Measurements from ENCODE around the gene C21orf91. TPM values are rescaled to one million over a fixed set of nuclear protein-coding genes. Genes with fewer than 3 reads are reported as not detected.
"Not testable (repeated sequence)": the region's sequence is repeated elsewhere in the genome, so short reads cannot be mapped to it uniquely, and the experiment has no call there.

The C21orf91 gene
- total RNA-seq, 2 experiments from 2014 or later: 67.9 to 75.2 TPM

- Mint-ChIP-seq H3K27ac (peak overlapping the region; percentile 85), H3K27me3 (no peaks in the 10 kb centered on the region), H3K9me3 (no peaks in the 10 kb centered on the region), H3K4me3 (peak overlapping the region; percentile 58), H3K4me1 (peaks cover 76% of the 10 kb centered on the region), H3K36me3 (peaks cover 35% of the 10 kb centered on the region)
- DNase-seq (no peak), ATAC-seq (ENCODE audit: low read depth) (peak; percentile 9)
- POLR2A ChIA-PET: interaction anchor here (1.0 to 3.6 kb wide), 6 partner anchors 9 to 94 kb away, joined by 3 to 36 read pairs (median 10); partner anchors contain the start of gene C21orf91
These were observed 37.1 kb downstream of the C21orf91 start for GRCh38 chr21:17782051-17782450.

GRCh38 chr21:17781524-17781923 is 37.6 kb downstream of the C21orf91 start:
- Mint-ChIP-seq H3K9me3 (no peaks in the 10 kb centered on the region), H3K27ac (peak overlapping the region; percentile 88), H3K36me3 (peaks cover 29% of the 10 kb centered on the region), H3K4me3 (peak overlapping the region; percentile 58), H3K4me1 (peaks cover 74% of the 10 kb centered on the region), H3K27me3 (no peaks in the 10 kb centered on the region)
- POLR2A ChIA-PET: interaction anchor here (1.0 to 3.6 kb wide), 7 partner anchors 10 to 93 kb away, joined by 3 to 36 read pairs (median 7); partner anchors contain the start of gene C21orf91
- DNase-seq: no peak
- ATAC-seq (ENCODE audit: low read depth): no peak

DNA sequence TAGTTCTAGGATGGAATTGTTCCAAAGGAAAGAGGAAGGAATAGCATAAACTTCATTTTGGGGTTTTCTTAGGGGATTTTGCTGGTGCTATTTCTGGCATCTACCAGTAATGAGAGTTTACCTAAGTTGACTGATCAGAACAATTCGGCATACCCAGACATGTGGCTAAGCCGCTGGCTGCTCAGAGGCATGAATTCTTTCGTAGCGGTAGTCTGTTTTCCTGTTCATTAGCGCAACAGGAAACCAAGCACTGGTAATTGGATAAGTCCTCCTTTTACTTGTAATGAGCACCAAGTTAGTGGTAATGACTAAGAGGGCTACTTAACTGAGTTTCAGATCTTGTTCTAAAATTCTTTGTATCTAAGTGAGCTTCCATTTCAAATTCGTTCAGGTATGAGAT is 38.6 kb downstream of the C21orf91 start:
- no peak for DNase-seq
- H3K4me3 Mint-ChIP-seq: peak overlapping the region; percentile 59
- no peaks in the 10 kb centered on the region for H3K27me3 Mint-ChIP-seq
- no peaks in the 10 kb centered on the region for H3K9me3 Mint-ChIP-seq
- peaks cover 73% of the 10 kb centered on the region for H3K4me1 Mint-ChIP-seq
- POLR2A ChIA-PET: interaction anchor here (1.4 to 3.6 kb wide), 5 partner anchors 11 to 92 kb away, joined by 3 to 36 read pairs (median 13); partner anchors contain the start of gene C21orf91
- peak overlapping the region; percentile 88 for H3K27ac Mint-ChIP-seq
- peaks cover 23% of the 10 kb centered on the region for H3K36me3 Mint-ChIP-seq
- peak; percentile 35 for ATAC-seq (ENCODE audit: low read depth)

- H3K27me3 Mint-ChIP-seq: no peaks in the 10 kb centered on the region
These were observed 39.2 kb downstream of the C21orf91 start for GRCh38 chr21:17779980-17780379.

DNA sequence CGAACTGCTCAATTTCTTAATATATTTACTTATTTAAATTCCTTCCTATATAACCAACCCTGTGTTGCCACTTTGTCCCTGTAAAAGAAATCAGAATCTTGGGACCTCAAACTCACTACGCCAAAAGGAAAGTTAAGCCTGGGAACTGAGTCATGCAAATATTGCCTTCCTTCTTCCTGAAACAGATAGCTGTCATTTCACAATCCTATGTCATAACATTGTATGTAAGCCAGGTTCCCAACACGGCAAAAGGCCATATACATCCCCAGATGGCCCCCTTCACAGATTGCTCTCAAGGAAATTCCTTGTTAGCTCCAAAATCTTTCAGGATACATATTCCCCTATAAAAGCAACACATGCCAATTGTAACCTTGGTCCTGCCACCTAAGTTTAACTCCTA is 39.7 kb downstream of the C21orf91 start:
- Mint-ChIP-seq H3K4me3 (peak overlapping the region; percentile 12), H3K27me3 (no peaks in the 10 kb centered on the region), H3K36me3 (peaks cover 19% of the 10 kb centered on the region), H3K9me3 (no peaks in the 10 kb centered on the region), H3K27ac (peak overlapping the region; percentile 88), H3K4me1 (peaks cover 70% of the 10 kb centered on the region)
- ATAC-seq (ENCODE audit: low read depth) (no peak), DNase-seq (no peak)
- POLR2A ChIA-PET: interaction anchor here (3.6 kb wide), 1 partner anchor 40 kb away, joined by 36 read pairs; the partner anchor contains the start of gene C21orf91

More at GRCh38 chr21:17779980-17780379, 39.2 kb downstream of the C21orf91 start:
- Mint-ChIP-seq H3K4me3 (peak overlapping the region; percentile 59), H3K4me1 (peaks cover 71% of the 10 kb centered on the region), H3K9me3 (no peaks in the 10 kb centered on the region), H3K27ac (peak overlapping the region; percentile 88), H3K36me3 (peaks cover 20% of the 10 kb centered on the region)
- ATAC-seq (ENCODE audit: low read depth) (no peak), DNase-seq (no peak)
- POLR2A ChIA-PET: interaction anchor here (3.6 kb wide), 1 partner anchor 40 kb away, joined by 36 read pairs; the partner anchor contains the start of gene C21orf91

GRCh38 chr21:17777072-17777765 is 41.9 kb downstream of the C21orf91 start:
- POLR2A ChIA-PET: interaction anchor here (2.7 kb wide), 1 partner anchor 42 kb away, joined by 17 read pairs; the partner anchor contains the start of gene C21orf91
- Mint-ChIP-seq H3K27me3 (no peaks in the 10 kb centered on the region), H3K36me3 (peaks cover 24% of the 10 kb centered on the region), H3K4me3 (peak overlapping the region; percentile 8), H3K27ac (no peak overlapping the region), H3K9me3 (peaks cover 11% of the 10 kb centered on the region), H3K4me1 (peaks cover 65% of the 10 kb centered on the region)
- DNase-seq (no peak), ATAC-seq (ENCODE audit: low read depth) (no peak)

GRCh38 chr21:17775431-17776126 is 43.6 kb downstream of the C21orf91 start:
- peaks cover 48% of the 10 kb centered on the region for H3K4me1 Mint-ChIP-seq
- H3K36me3 Mint-ChIP-seq: peaks cover 29% of the 10 kb centered on the region
- no peaks in the 10 kb centered on the region for H3K27me3 Mint-ChIP-seq

GRCh38 chr21:17775021-17775420 is 44.1 kb downstream of the C21orf91 start:
- not testable (repeated sequence) for DNase-seq; ATAC-seq (ENCODE audit: low read depth); H3K27me3 Mint-ChIP-seq
- H3K4me3 Mint-ChIP-seq: peak overlapping the region; percentile 79
- peaks cover 43% of the 10 kb centered on the region for H3K4me1 Mint-ChIP-seq
- POLR2A ChIA-PET: interaction anchor here (0.7 to 2.7 kb wide), 6 partner anchors 9 to 163 kb away, joined by 3 to 17 read pairs (median 5); partner anchors contain the start of gene C21orf91
- peak overlapping the region; percentile 82 for H3K27ac Mint-ChIP-seq
- H3K36me3 Mint-ChIP-seq: peaks cover 29% of the 10 kb centered on the region
- peaks cover 15% of the 10 kb centered on the region for H3K9me3 Mint-ChIP-seq

More at GRCh38 chr21:17775431-17776126, 43.6 kb downstream of the C21orf91 start:
- peak overlapping the region; percentile 79 for H3K4me3 Mint-ChIP-seq
- peak; percentile 66 for DNase-seq
- peak overlapping the region; percentile 82 for H3K27ac Mint-ChIP-seq
- peak; percentile 86 for ATAC-seq (ENCODE audit: low read depth)
- H3K9me3 Mint-ChIP-seq: peaks cover 15% of the 10 kb centered on the region
- POLR2A ChIA-PET: interaction anchor here (0.7 to 2.7 kb wide), 8 partner anchors 8 to 163 kb away, joined by 3 to 17 read pairs (median 3); partner anchors contain the start of gene C21orf91

- POLR2A ChIA-PET: no interaction called here
- ATAC-seq (ENCODE audit: low read depth): no peak
These were observed 49.7 kb downstream of the C21orf91 start for GRCh38 chr21:17769447-17769845.

DNA sequence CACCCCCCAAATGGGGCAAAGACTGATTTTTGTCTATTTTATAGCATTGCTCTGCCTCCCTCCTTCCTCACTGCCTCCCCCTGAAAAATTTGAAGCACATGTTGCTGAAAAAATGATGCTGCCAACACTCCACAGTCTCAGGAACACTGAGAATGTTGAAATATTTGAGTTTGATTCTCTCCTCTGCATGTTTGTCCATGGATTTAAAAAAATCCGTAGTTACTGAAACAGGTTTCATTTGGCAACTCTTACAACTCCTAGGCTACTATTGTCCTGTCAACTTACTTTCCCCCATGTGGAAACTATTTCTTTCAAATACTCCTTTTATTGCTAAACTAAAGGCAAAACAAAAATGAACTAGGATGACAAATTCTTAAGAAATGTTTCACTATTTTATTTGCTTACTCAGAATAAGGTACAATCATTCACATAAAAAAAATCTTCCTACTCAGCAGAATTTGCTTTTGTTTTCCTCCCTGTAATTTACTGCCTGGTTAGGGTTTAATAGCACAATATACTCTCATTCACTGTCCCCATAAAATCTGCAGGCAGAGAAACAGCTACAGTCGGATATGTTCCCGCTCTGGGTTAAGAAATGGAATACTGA is 50.2 kb downstream of the C21orf91 start:
- Mint-ChIP-seq H3K27ac (no peak overlapping the region), H3K4me1 (peaks cover 7% of the 10 kb centered on the region), H3K4me3 (no peak overlapping the region), H3K36me3 (peaks cover 15% of the 10 kb centered on the region), H3K27me3 (no peaks in the 10 kb centered on the region), H3K9me3 (peaks cover 10% of the 10 kb centered on the region)
- ATAC-seq (ENCODE audit: low read depth) (no peak), DNase-seq (no peak)
- POLR2A ChIA-PET: no interaction called here

More at GRCh38 chr21:17769447-17769845, 49.7 kb downstream of the C21orf91 start:
- H3K27me3 Mint-ChIP-seq: no peaks in the 10 kb centered on the region
- H3K27ac Mint-ChIP-seq: no peak overlapping the region
- H3K4me1 Mint-ChIP-seq: peaks cover 10% of the 10 kb centered on the region
- no peak overlapping the region for H3K4me3 Mint-ChIP-seq
- H3K9me3 Mint-ChIP-seq: peaks cover 15% of the 10 kb centered on the region
- H3K36me3 Mint-ChIP-seq: peaks cover 20% of the 10 kb centered on the region
- no peak for DNase-seq

GRCh38 chr21:17765207-17765606 is 53.9 kb downstream of the C21orf91 start:
- POLR2A ChIA-PET: no interaction called here
- H3K4me3 Mint-ChIP-seq: no peak overlapping the region

DNA sequence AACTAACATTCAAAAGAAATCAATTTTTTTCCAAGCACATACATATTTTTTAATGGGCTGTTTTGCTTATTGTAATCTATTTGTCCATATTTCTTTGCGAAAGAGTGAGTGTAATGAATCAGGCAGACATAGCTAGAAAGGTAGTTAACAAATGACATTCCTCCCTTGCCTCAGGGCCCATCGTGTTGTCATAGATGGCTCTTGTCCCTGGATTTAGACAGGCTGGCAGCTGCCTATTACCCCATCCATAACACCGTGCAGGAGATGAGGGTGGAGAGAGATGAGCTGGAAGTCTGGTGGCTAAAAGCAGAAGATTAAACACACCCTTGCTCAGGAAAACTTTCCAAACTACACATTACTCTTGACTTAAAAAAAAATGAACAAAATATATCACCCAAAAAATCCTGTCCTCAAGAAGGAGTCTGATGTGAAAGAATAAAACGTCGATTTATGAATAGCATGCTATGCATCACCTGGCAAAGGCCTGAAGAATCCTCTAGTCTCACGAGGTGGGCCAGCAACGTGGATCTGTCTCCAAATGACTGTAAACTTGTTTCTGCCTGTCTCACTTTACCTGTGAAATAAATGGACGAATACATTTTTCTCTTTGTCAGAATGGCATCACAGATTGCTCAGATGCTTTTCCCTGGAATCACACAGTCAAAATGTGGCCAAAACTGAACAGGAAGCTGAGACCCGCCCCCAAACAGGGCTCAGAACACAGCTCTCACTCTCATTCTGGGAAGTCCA is 55.7 kb downstream of the C21orf91 start:
- peaks cover 3% of the 10 kb centered on the region for H3K9me3 Mint-ChIP-seq
- peaks cover 4% of the 10 kb centered on the region for H3K4me1 Mint-ChIP-seq
- POLR2A ChIA-PET: no interaction called here
- DNase-seq: no peak
- no peak overlapping the region for H3K4me3 Mint-ChIP-seq
- no peaks in the 10 kb centered on the region for H3K36me3 Mint-ChIP-seq
- no peaks in the 10 kb centered on the region for H3K27me3 Mint-ChIP-seq
- H3K27ac Mint-ChIP-seq: no peak overlapping the region
- no peak for ATAC-seq (ENCODE audit: low read depth)

More at GRCh38 chr21:17765207-17765606, 53.9 kb downstream of the C21orf91 start:
- Mint-ChIP-seq H3K4me1 (peaks cover 2% of the 10 kb centered on the region), H3K27ac (no peak overlapping the region), H3K9me3 (no peaks in the 10 kb centered on the region), H3K27me3 (no peaks in the 10 kb centered on the region), H3K36me3 (peaks cover 2% of the 10 kb centered on the region)
- DNase-seq: no peak
- ATAC-seq (ENCODE audit: low read depth): no peak
